HuH-7.5 (cell line): ENCODE measurements around the gene SOCS7.
"Not testable (repeated sequence)": the region's sequence is repeated elsewhere in the genome, so short reads cannot be mapped to it uniquely, and the experiment has no call there.

Source experiments
- DNase-seq: peaks from one replicate; pipeline ENCODE4 v3.0.0; 2011; ENCODE audit warnings: low spot score

The SOCS7 gene

DNA sequence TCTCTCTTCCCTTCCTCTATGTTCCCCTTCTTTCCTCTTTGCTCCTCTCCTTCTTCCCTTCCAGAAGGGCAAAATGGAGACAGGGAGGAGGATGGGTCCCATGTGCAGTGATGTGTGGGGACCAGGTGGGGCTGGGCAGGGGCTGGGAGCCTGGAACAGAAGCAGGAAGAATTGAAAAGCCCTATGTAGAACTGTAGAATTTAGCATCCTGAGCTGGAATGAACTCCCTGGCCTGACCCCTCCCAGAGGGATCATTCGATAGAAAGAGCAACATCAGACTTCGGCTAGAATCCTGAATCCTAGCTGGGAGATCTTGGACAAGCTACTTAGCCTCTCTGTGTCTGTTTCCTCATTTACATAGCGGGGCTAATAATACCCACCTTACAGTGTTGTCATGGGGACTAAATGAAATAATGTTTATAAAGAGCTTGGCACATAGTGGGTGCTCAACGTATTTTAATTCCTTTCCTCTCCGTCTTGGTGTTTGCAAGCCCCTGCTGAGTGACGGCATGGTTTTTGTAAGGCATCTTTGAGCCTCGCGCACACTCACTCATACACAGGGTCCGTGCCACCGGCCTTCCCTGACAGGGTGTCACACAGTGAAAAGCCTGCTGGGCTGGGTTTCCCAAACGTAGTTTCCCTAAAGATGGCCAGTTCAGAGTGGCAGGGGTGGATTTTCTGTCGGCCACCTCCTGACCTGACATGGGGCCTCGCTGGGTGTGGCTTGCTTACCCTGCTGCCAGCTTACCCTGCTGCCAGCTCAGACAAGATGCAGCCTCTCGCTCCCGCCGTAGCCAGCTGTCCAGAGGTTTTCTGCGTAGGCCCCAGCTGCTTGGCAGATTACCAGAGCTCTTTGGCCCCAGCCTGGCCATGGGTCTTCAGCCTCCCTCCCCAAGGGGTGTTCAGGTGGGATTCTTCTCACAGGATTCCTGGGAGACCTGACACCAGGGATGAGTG, 70.5 kb downstream of the SOCS7 start:
- no peak for DNase-seq

DNA sequence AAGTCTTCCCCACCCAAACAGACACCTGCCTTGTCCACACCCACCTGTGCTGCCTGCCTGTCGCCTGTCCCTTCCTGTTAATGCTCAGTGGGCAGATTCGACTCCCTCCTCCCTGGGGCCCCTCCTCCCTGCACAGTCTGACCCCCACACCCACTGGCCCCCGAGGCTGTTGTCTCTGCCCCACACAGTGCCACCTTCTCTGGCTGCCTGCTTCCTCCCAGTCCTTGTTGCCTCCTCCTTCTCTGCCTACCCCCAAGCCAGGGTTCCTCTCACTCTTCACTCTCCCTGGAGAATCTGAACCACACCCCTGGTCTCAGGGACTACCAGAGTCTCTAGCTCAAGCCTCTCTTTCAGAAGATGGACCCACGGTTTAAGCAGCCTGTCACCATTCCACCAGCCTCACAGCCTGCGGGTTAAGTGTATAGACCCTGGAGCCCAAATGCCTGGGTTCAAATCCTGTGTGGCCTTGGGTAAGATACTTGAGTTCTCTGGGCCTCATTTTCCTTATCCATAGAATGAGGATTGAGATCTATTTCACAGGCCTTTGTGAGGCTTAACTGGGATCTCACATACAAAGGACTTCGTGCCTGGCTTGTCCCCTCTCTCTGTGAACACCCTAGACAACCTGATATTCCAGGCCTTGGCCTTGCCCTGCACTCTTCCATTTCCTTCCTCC, 72.8 kb downstream of the SOCS7 start:
- no peak for DNase-seq

DNA sequence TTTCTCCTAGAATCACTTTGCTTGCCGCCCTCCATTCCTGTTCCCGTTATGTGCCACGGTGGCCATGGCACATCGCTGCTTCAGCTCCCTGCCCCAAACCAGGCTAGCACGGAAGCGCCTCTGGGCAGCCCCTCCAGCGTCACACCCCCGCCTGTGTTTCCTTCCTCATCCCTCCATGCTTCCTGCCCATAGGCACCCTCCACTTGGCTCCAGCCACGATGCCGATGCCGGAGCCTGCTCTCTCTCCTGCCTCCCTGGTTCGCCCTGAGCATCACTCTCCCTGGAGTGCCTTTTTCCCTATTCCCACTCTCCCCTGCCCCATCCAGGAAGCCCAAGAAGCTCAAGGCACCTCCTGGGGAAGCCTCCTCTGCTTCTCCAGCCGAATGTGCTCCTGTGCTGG, 73.4 kb downstream of the SOCS7 start:
- no peak for DNase-seq

DNA sequence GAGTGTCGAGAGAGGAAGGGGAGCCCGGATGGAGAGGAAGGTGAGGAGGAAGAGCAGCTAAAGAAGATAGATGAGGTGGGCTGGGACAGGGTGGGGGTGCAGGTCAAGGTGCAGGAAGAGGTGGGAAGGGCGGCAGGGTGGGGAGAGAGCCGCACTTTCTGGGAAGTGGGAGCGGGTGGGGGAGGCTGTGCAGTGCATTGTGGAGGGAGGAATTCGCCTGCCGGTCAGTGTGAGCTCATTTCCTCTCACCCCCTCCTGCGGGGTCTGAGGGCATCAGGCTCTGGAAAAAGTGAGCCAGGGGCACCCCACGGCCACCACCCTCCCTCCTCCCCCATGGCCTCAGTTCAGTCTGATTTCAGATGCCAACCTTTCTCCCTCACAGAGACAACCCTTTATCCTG, 74.1 kb downstream of the SOCS7 start:
- no peak for DNase-seq

DNA sequence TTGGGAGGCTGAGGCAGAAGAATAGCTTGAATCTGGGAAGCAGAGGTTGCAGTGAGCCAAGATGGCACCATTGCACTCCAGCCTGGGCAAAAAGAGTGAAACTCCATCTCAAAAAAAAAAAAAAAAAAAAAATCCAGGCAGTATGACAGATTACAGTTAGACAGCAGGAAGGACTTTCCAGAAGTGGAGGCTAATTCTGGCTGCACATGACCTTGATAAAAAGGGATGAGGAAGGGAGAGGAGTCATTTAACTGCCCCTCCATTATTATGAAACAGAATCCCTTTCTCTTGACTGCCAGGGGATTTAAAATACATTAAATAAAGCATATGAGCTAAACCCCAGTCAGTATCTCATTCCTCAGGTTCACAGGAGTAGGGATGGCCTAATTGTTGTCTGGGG, 74.8 kb downstream of the SOCS7 start:
- DNase-seq = no peak

DNA sequence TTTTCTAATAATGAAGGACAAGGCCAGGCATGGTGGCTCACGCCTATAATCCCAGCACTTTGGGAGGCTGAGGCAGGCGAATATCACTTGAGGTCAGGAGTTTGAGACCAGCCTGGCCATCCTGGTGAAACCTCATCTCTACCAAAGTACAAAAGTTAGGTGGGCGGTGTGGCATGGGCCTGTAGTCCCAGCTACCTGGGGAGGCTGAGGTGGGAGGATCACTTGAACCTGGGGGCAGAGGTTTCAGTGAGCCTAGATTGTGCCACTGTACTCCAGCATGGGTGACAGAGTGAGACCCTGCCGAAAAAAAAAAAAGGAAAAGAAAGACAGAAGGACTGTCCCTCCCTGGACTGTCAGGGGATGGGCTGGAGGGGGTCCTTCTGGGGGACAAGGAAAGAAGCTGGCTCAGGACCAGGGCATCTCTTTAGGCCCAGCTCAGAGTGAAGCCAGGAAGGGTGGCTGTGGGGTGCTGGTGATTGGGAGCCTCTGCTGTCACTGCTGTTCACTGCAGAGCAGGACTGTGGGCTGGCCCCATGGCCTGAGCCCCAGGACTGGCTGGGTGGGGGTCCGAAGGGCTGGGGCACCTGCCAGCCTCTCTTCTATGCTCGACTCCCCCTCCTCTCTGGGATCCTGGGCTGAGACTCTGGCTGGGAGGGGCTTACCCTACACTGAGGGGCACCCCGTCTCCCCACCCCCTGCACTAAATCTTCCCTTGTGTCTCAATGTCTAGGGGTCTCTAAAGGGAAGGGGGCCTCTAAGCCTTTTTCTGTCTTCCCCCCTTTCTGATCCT, 75.7 kb downstream of the SOCS7 start:
- no peak for DNase-seq

DNA sequence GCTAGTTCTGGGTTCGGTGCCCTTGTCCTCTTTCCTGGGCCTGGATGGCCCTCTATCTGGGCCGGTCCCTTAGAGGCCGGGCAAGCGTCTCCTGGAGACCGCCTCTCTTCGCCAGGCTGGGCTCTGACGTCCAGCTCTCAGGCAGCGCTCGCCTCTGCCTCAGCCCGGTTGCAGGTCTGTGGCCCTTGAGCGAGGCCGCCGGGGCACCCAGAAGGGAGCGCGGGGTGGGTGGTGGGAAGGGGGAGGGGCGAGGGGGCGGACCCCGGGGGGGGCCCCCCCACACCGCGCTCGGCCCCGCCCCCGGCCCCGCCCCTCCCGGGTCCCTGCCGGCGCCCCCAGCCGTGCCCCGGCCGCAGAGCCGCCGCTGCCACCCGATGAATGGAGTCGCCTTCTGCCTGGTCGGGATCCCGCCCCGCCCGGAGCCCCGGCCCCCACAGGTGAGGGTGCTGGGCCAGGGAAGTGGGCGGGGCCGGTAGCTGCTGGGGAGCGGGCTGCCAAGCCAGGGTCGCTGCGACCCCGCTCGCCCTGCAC, 76.5 kb downstream of the SOCS7 start, which contains the start of gene ARHGAP23:
Gene ARHGAP23 (plus strand): TSS at position 353 of the 531 bp plus-strand sequence. CDS start 22 bp downstream, at position 375.
- no peak for DNase-seq

DNA sequence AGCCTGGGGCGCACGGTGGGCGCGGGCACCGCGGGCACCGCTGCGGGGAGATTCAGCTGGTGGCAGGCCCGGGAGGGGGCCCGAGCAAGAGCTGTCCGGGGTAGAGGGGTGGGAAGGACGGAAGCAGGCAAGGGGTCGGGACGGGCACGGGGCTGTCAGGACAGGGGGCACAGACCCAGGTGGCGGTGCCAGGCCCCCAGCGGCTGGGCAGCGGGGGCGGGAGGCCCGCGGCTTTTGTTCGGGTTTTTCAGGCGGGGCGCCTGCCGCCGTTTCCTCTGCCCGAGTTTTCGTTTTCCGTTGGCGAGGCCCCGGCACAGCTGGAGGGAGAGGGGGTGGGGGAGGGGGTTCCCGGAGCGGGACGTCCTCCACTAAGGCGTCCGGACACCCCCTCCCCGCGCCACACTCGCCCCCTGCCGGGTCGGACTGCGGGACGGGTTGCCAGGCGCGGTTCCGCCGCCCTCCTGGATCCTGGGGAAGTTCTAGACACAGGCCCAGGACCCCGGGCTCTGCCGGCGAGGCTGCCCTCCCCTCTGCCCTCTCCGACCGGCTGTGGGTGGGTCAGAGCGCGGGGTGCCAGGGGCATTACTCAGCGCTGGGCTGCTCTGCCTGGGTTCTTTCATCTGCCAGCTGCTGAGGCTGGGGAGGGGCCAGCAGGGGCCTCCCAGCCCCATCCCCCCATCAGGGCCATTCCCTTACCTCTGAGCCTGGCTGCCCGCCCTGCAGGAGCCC, 77.2 kb downstream of the SOCS7 start:
- DNase-seq = no peak

DNA sequence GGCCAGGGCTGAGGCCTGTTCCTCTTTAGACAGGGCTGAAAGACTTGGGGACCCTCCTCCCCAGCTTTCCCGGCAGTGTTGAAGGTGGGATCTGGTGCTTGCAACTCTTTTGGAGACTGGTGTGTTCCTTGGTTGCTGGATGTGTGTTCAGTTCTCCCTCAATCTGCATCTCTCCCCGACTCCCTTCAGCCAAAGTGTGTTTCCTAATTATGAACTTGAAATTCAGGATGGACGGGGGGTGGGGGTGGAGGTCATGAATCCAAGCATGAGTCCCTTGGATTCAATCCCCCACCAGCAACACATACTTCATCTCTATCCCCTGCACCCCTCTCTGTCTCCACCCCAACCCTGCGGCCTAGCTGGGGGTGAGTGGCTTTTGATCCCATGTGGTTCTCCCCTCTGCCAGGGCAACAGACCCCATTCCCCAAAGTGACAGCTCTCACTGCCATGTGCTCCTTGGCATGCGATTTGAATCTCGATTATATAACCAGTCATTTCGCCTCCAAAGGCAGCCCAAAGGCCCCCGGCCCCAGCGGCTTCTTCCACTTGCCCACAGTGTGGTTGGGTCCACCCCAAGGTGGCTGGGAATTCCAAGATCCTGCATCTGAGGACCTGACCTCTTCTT, 77.9 kb downstream of the SOCS7 start:
- no peak for DNase-seq

DNA sequence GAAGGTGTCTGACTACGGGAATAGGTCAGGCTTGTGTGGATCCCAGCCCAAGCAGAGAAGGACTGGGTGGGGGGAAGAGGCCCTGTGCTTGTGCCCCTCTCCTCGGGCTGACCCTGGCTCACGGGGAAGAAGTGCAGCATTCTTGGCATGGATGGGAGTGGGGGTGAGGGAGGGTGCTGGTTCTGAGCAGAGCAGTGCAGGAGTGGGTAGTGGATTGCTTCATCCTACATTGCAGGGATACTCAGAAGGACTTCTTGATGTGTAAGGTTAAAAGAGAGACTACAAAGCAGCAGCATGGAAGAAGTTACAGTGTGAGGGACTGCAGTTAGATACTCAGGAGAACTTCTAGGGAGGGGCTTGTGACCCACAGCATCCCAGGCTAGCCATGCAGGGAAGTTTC, 78.7 kb downstream of the SOCS7 start:
- no peak for DNase-seq

DNA sequence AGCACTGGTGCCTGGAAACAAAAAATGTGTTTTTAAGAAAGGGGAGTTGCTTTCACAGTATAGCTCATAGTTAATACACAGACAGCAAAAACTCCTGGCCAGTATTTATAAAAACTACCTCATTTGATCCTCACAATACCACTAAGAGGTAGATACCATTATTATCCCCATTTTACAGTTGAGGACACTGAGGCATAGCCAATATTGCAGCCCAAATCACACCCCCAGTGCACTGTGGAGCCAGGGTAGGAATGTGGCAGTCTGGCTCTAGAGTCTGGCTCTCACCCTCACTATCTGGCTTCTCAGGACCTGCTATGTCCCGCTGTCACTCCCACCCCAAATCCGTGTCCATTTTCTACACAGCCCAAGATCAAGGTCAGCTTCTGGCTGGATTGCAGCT, 79.2 kb downstream of the SOCS7 start:
- DNase-seq = no peak

DNA sequence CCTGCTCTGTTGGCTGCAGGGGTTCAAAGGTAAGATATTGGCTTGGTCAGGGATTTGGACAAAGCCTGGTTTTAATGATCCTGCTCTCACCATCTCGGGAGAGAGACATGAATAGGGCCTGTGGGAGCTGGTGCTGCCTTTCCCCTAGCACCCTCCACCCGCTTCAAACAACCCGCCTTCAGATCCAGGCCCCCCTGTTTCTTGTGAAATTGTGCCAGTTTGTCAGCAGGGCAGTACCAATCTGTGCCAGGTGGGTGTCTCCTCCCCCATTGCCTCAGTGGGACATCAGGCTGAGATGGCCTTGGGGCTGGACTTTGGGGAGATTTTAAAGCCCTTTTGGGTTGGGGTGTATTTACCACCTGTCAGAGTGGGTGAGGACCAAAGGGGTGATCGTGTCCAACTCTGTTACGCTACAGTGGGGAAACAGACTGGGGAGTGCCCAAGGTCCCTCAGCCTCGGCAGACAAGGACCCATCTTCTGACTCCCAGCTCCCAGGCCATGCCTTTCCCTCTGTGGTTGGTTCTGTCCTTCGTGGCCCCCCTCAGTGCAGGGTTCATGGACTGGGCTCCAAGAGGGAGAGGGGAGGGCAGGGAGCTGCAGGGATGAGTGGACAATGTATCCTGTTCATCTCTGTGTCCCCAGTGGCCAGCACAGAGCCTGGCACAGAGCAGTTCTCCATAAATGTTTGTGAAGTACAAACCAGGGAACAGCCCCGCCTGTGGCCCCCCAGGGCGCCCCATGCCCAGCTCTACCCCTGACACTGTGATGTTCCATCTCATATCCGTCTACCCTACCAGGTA, 79.9 kb downstream of the SOCS7 start:
- DNase-seq = no peak

DNA sequence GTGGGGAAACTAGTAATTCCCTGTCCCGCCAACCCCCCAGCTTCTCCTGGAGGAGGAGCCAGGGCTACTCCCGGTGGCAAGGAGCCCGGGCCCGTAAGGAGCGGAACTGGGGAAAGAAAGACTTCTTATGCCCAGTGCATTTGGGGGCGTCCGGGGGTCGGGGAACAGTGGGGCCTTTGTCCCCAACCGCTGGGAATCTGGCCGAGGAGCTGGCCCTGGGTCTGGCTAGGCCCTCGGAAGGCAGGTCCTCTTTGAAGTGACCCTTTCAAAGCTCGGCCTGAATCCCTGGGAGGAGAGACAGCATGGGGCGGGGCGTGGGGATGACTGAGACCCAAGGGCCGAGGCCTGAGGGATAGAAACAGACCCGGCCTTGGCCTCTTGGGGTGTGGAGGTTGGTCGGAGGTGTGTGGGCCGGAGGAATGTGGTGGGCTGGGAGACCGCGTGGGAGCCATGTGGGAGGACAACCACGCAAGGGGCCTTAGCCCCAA, 82.6 kb downstream of the SOCS7 start:
- DNase-seq = no peak

DNA sequence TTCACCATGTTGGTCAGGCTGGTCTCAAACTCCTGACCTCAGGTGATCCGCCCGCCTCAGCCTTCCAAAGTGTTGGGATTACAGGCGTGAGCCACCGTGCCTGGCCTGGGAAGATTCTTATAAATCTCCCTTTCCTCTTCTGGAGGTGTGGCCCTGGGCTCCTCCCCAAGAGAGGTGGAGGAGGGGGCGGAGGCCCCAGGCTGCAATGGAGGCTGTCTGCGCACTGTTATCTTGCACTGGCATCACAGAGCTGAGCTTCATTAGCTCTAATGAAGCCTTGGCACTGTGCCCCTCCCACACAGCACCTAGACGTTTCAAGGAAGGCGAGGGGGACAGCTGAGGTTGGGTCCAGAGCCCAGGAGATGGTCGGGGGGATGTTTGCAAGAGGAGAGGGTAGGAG, 84.2 kb downstream of the SOCS7 start:
- DNase-seq = no peak

DNA sequence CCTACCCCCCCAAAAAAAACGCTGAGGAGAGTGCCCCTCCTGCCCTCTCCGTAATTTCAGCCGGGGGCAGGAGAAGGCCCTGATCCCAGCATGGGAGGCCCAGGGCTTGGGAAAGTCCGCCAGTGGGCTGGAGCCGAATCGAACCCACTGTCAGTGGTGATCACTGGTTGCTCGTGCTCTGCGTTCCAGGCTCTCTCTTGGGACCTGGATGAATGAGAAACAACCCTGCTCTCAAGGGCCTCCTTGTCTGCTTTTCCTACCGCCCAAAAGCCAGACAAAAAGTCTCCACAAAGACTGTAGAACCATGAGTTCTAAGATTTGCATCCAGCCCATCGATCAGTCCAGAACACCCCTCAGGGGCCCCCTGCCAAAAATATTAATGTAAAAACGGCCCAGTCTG, 84.7 kb downstream of the SOCS7 start:
- DNase-seq = no peak

DNA sequence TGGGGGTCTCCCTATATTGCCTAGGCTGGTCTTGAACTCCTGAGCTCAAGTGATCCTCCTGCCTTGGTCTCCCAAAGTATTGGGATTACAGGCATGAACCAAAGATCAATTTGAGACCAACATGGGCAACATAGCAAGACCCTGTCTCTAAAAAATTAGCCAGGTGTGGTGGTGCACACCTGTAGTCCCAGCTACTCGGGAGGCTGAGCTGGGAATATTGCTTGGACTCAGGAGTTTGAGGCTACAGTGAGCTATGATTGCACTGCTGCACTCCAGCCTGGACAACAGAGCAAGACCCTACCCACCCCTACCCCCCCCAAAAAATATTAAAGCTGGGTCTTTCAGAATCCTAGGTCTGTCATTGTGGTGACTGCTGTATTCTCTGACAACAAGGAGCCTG, 85.7 kb downstream of the SOCS7 start:
- DNase-seq = not testable (repeated sequence)

DNA sequence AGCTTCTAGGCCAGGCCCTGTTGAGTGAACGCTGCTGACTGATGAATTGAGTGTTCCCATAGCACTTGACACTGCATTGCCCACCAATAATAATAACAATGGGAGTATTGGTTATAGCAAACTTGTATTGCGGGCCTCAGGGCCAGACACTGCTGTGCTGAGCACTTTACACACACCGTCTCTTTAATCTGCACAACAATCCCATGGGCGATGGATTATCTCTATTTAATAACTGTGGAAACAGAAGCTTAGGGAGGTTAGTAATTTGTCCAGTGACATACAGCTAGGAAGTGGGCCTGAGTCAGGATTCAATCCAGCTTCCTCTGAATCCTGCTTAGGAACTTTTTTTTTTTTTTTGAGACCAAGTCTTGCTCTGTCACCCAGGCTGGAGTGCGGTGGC, 87.8 kb downstream of the SOCS7 start:
- DNase-seq = no peak

DNA sequence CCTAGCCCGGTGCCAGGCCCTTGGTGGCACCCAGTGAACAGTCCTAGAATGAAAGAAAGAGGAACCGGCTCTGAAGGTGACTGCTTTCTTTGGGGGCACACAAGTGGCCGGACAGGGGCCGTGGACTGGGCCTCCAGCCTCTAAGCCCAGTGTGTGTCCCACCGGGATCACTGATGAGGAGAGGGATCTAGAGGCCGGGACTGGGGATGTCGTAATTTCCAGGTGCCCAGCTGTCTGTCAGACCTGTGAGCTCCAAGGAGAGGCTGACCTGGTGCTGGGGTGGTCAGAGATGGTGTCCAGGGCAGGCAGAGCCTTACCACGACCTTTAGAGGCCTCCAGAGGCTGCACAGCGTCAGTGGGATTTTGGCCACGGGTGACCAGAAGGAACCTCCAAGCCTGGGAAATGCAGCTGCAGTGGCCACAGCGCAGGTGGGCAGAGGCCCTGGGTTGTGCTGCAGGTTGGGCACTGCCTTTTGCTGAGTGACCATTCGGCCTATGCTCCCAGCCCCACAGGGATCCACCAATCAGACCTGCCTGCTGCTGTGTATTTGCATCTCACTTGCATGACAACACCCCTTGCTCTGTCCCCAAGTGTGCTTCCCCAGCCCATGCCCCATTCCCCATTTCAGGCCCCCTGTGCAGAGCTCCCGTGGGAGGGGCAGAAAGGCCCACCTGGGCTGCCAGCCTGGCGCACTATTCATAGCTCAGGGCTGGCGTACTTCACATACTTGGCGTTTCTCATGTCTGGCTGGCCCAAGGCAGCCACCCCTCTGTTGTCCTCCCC, 89.2 kb downstream of the SOCS7 start:
- no peak for DNase-seq

DNA sequence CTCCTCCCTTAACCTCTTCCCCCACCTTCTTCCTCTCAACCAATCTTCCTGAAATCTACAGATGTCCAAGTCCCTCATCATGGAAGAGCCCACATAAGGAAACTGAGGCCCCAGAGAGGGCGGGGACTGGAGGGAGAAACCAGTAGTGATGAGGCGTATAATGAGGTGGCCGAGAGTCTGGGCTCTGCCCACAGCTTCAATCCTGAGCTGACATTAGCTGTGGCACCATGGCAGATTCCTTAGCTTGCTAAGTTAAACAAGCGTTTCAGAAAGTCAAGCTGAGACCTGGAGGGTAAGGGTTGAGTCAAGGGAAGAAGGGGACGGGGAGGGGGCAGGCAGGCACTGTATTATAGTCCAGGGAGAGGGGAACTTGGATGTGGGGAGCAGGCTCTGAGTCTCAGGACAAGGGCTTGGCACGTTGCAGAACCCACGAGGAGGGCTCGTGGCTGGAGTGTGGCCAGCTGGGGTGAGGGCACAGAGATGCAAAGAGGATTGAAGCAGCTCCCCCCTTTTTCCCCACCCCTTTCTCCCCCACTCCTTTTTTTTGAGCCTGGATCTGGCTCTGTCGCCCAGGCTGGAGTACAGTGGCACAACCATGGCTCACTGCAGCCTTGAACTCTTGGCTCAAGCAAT, 89.9 kb downstream of the SOCS7 start:
- DNase-seq = no peak
